Esophagus squamous epithelium (tissue), 4 donors: ENCODE results near the gene TRAF2.
A peak's percentile ranks its signal among the peaks of the same experiment; 100 is the strongest.
"Not testable (repeated sequence)": the region's sequence is repeated elsewhere in the genome, so short reads cannot be mapped to it uniquely, and the experiment has no call there.

ENCODE experiments used
- POLR2A ChIP-seq, 4 donors: fragments of 450-650 bp; IDR thresholded peaks; one replicate each; pipeline ENCODE4 v1.6.1; 2017; ENCODE audit warnings: antibody characterized with exemption in 4 of 4, mild to moderate bottlenecking in 4 of 4, moderate library complexity in 3 of 4
- TF ChIP-seq, protein P1 (sequence below), 6 experiments: fragments of 450-650 bp in 4 of 6; fragments of 200-600 bp in 2 of 6; sonication (generic) in 2 of 6; IDR thresholded peaks; one replicate each; pipeline ENCODE4 v1.5.1; 2016 to 2019; ENCODE audit warnings: antibody characterized with exemption in 6 of 6, mild to moderate bottlenecking in 4 of 6, moderate library complexity in 4 of 6

GRCh38 chr9:136842380-136842948, 43.9 kb upstream of the TRAF2 start, which contains the start of gene AJM1:
- TF ChIP-seq, protein P1, sequence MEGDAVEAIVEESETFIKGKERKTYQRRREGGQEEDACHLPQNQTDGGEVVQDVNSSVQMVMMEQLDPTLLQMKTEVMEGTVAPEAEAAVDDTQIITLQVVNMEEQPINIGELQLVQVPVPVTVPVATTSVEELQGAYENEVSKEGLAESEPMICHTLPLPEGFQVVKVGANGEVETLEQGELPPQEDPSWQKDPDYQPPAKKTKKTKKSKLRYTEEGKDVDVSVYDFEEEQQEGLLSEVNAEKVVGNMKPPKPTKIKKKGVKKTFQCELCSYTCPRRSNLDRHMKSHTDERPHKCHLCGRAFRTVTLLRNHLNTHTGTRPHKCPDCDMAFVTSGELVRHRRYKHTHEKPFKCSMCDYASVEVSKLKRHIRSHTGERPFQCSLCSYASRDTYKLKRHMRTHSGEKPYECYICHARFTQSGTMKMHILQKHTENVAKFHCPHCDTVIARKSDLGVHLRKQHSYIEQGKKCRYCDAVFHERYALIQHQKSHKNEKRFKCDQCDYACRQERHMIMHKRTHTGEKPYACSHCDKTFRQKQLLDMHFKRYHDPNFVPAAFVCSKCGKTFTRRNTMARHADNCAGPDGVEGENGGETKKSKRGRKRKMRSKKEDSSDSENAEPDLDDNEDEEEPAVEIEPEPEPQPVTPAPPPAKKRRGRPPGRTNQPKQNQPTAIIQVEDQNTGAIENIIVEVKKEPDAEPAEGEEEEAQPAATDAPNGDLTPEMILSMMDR (IDR thresholded peaks at IDR 0.05) = peak; percentile 68 to 89 (median 80)
- TF ChIP-seq POLR2A (IDR thresholded peaks at IDR 0.05) = not testable (repeated sequence)
